SIG-M5 treated with dmso at 0.1 percent for 504 hours (cell line): ENCODE measurements around the gene THOC6.

Experiments used
- DNase-seq: peaks from one replicate; lab custom pipeline; 2025; ENCODE audit not compliant: unreplicated experiment; lab: John Stamatoyannopoulos, UW

THOC6 gene

GRCh38 chr16:3023669-3024478 lies at the start of gene THOC6, which contains the start of gene HCFC1R1:
TSS of gene THOC6 (plus strand) at chr16:3024035. CDS start at chr16:3024327, 292 bp downstream.
TSS of gene HCFC1R1 (minus strand) at chr16:3023942. CDS start at chr16:3023941, 1 bp downstream.
- DNase-seq, result peak; percentile 98

- DNase-seq, result no peak
Observed at GRCh38 chr16:2974319-2975056, 49.3 kb upstream of the THOC6 start.

- no peak for DNase-seq
Observed at GRCh38 chr16:2975161-2975795, 48.6 kb upstream of the THOC6 start.

- no peak for DNase-seq
Observed at GRCh38 chr16:2976201-2976600, 47.6 kb upstream of the THOC6 start.

- no peak for DNase-seq
Observed at GRCh38 chr16:2976673-2977072, 47.2 kb upstream of the THOC6 start.

- no peak for DNase-seq
Observed at GRCh38 chr16:2977440-2977839, 46.4 kb upstream of the THOC6 start.

GRCh38 chr16:2979669-2980226 lies 44.1 kb upstream of the THOC6 start:
- DNase-seq, result no peak

- DNase-seq, result peak; percentile 79
Observed at GRCh38 chr16:2980227-2981176, 43.3 kb upstream of the THOC6 start, which contains the start of gene PKMYT1. TSS of gene PKMYT1 (minus strand) at chr16:2980446. CDS start at chr16:2979657, 789 bp downstream.

GRCh38 chr16:2981177-2981898 lies 42.5 kb upstream of the THOC6 start:
- no peak for DNase-seq

- no peak for DNase-seq
Observed at GRCh38 chr16:2981899-2982250, 42.0 kb upstream of the THOC6 start.

- DNase-seq, result no peak
Observed at GRCh38 chr16:2982402-2982801, 41.4 kb upstream of the THOC6 start.

- peak; percentile 67 for DNase-seq
Observed at GRCh38 chr16:2983706-2984136, 40.1 kb upstream of the THOC6 start.

GRCh38 chr16:2985462-2985861 lies 38.4 kb upstream of the THOC6 start:
- no peak for DNase-seq

- no peak for DNase-seq
Observed at GRCh38 chr16:2985893-2986355, 37.9 kb upstream of the THOC6 start.

- DNase-seq, result no peak
Observed at GRCh38 chr16:2986623-2987188, 37.1 kb upstream of the THOC6 start.

GRCh38 chr16:2987286-2987685 lies 36.5 kb upstream of the THOC6 start:
- no peak for DNase-seq

GRCh38 chr16:2987833-2988232 lies 36.0 kb upstream of the THOC6 start:
- DNase-seq, result no peak

- DNase-seq, result no peak
Observed at GRCh38 chr16:2988590-2989099, 35.2 kb upstream of the THOC6 start.

GRCh38 chr16:2990891-2991290 lies 32.9 kb upstream of the THOC6 start:
- DNase-seq, result no peak
